Stimulated activated CD8-positive, alpha-beta memory T cell treated with anti-CD3 and anti-CD28 coated beads, Interleukin-7, amount 100 ng/mL, for 48 hours (primary cell): ENCODE results near the gene VPS13C.
A peak's percentile ranks its signal among the peaks of the same experiment; 100 is the strongest.
"Not testable (repeated sequence)": the region's sequence is repeated elsewhere in the genome, so short reads cannot be mapped to it uniquely, and the experiment has no call there.

Experiments used
- DNase-seq, 2 donors: peaks; one replicate each; pipeline ENCODE4 v3.0.0-alpha.2; 2020; ENCODE audit warnings: low read depth in 1 of 2; ENCODE audit errors: extremely low read depth in 1 of 2

VPS13C gene

GRCh38 chr15:62071711-62072308 lies 11.6 kb upstream of the VPS13C start:
- DNase-seq: no peak

- DNase-seq: no peak
Observed at GRCh38 chr15:62069551-62069950, 9.3 kb upstream of the VPS13C start.

DNA sequence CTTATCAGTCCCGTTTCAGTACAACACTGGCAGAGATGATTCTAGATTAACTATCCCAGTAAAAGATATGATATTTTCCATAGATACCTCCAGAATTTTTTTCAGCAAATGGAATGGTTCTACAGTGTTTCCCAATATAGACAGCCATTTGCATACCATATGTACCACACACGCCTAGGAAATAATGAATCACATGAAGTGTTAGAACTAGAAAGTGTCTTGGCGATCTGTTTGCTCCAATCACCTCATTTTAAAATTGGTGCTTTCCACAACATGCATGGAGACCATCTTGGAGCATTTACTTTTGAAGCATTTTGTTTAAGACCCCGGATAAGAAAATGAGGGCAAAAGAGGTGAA lies 8.5 kb upstream of the VPS13C start:
- no peak for DNase-seq

DNA sequence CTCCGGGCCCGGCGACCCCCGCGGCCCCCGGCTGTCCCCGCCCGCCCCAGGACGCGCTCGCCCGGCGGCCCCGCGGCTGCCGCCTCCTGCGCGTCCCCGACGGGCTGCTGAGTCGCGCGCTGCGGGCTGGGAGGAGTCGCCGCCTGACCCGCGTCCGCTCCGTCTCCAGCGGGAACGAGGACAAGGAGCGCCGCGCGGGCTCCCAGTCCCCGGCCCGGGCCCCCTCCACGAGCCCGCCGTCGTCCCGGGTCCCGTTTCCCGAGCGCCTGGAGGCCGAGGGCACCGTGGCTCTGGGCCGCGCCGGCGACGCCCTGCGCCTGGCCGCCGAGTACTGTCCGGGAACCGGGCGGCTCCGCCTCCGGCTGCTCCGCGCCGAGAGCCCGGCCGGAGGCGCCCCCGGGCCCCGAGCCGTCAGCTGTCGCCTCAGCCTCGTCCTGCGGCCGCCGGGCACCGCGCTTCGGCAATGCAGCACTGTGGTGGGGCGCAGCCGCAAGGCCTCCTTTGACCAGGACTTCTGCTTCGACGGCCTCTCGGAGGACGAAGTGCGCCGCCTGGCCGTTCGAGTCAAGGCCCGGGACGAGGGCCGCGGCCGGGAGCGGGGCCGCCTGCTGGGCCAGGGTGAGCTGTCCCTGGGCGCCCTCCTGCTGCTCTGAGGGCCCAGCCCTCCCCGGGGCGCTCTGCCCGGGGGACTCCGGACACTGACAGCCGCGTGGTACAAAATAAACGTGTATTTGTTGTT lies 8.0 kb upstream of the VPS13C start:
- no peak for DNase-seq

DNA sequence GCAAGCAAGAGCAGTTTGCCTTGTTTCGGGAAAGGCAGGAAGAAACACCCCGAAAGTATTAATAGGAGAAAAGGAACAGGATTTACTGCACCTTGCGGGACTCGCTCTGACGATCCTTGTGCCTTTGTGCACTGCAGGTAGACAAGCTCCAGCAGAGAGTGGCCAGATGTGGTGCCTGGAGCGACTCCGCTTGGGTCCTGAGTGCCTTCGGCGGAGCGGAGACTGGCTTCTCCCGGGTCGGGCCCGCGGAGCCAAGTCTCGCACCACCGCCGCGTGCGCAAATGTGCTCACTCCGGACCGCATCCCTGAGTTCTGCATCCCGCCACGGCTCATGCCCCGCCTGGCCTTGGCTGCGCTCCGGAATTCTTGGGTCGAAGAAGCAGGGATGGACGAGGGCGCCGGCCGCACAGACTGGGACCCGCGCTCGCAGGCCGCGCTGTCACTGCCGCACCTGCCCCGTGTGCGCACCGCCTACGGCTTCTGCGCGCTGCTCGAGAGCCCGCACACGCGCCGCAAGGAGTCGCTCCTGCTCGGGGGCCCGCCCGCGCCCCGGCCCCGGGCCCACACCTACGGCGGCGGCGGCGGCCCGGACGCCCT lies 7.3 kb upstream of the VPS13C start:
- DNase-seq: no peak

DNA sequence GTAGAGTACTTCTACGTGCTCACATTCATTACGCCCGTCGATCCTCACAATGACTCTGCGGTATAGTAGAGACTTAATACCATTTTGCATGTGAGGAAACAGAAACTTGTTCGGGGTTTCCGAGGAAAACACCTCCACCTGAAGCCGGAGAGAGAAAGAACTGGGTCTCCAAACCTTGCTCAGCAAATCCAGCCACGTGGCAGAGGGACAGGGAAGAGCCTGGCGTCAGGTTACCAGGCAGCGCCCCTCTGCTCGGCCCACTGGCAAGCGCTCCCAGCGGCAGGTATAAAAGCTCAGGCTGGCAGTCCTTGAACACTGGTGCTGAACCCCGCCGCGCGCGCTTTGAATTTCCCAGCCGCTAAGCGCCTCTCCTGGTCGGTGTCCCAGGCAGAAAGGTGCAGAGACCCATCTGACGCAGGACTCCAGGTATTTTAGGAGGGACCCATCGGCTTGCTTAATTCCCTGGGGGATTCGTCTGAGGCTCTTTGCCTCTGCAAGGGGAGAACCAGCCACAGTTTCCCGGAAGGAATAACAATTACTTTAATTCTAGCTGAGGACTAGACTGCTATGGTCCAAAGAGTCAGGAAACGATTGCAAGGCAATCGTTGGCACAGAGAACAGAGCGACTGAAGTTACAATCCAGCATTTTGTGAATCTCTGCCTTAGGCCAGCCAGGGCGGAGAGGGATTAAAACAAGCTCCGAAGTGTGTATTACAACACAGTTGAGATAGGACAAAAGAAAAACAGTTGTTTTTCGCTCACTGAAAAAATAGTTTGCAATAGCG lies 6.6 kb upstream of the VPS13C start, which contains the start of gene C2CD4A:
Gene C2CD4A, plus strand, starts transcription at position 315 of the 785 bp plus-strand sequence. CDS start 637 bp downstream, outside the sequence.
- DNase-seq: no peak

- DNase-seq: no peak
Observed at GRCh38 chr15:62063825-62064635, 3.8 kb upstream of the VPS13C start.

GRCh38 chr15:62060896-62061280 lies 641 bp upstream of the VPS13C start:
- DNase-seq: no peak

GRCh38 chr15:62059816-62060112 lies 483 bp downstream of the VPS13C start:
- DNase-seq: peak in 1 of 2 donors; percentile 64

DNA sequence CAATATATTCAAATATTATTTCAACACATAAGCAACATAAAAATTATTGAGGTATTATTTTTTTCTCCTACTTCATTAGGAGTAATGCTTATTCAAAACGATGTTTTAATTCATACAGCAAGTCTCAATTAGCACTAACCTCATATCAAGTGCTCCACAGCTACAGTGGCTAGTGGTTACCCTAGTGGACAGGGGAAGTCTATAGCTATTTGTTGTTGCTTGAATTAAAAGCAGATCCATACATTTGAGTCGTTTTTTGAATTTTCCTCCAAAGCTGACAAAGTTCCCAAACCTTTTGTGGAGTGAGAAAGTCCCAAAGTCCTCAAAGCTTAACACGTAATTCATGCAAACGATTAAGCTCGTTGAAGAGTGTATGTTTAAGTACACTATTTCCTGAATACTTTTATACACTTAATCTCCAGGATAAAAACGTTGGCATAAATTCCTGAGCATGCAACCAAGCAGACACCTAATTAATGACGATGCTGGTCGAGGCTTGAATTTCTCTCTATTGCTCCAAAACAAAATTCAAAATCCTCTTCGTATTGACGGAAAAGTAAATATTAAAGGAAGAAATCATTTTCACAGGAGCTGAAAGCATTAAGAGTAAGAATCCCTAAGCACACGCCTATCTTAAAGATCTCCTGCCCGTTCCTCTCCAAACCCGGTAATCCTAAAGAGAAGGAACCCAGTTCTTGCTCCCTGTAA lies 985 bp downstream of the VPS13C start:
- no peak for DNase-seq

DNA sequence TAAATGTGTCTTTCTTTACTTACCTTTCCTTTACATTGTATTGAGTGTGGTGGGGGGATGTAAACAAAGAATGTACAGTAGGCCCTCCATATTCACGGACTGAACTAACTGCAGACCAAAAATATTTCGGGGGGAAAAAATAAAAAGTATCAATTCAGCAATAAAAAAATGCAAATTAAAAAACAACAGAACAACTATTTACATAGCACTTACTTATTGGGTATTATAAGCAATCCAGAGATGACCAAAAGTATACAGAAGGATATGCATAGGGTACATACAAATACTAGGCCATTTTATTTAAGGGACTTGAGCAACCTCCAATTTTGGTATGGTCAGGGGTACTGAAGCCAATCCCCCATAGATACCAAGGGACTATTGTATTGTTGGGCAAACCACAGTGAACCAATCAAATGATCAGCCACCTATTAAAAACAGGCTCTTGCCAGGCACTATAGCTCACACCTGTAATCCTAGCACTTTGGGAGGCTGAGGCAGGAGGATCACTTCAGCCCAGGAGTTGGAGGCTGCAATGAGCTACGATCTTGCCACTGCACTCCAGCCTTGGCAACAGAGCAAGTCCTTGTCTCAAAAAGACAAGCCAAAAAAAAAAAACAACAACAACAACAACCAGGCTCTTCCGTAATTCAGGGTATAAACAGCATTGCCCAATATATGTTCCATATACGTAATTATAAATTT lies 1.8 kb downstream of the VPS13C start:
- no peak for DNase-seq

GRCh38 chr15:62057341-62057980 lies 2.8 kb downstream of the VPS13C start:
- DNase-seq: no peak

DNA sequence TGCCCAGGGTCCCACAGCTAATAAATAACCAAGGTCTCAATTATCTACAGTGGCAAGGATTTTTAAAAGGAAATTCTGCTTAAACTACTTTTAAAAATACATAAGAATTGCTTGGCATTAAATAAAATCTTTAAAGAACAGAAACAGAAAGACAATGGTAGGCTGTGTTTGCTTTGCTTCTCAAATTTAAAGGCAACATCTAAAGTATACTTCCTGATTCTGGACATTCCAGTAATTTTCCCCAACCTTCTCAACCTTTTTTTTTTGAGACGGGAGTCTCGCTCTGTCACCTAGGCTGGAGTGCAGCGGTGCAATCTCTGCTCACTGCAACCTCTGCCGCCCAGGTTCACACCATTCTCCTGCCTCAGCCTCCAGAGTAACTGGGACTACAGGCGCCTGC lies 5.3 kb downstream of the VPS13C start:
- DNase-seq: no peak

DNA sequence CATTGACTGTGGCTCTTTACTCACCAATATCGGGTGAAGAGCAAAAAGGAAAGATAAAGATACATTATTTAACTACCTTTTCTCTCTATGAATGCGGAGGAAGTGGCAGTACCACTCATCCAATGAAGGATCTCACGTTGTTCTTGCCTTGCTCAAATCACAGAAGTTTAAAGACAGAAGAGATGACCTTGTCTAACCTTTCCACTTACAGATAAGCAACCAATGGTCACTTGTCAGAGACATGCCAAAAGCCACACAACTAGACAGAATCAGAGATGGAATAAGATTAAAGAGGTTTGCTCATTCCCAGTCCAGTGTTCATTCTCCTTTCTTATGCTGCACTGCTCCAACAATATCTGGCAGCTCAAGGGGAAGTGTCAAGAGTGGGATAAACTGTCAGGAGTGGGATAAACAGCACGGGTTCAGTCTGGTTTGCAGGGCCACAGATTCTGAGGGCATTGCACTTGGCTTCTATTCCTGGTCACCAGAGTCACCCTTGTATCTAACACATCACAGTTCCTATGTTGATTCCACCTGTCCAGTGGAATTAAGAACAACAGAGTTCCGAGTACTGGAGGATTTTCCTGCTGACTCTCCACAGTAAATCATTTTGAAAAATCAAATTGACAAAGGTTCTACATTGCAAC lies 6.7 kb downstream of the VPS13C start:
- no peak for DNase-seq

GRCh38 chr15:62052713-62053112 lies 7.5 kb downstream of the VPS13C start:
- DNase-seq: no peak

GRCh38 chr15:62051166-62051565 lies 9.1 kb downstream of the VPS13C start:
- no peak for DNase-seq

DNA sequence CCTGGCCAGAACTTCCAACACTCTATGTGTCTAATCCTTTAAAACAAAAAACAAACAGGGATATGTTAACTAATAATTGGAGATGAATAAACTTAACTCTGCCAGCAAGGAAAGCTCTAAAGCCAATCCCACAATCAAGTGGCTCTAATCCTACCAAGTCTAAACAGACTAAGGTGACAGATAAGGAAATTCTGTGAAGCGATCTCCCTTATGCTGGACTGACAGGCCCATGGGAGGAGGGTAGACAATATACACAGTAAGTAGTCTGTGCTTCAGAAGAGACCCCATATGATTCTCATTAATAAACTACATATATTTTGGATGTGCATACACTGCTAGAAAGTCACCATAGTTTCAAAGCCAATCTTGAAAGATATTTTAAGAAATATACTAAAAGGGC lies 10.1 kb downstream of the VPS13C start:
- no peak for DNase-seq

DNA sequence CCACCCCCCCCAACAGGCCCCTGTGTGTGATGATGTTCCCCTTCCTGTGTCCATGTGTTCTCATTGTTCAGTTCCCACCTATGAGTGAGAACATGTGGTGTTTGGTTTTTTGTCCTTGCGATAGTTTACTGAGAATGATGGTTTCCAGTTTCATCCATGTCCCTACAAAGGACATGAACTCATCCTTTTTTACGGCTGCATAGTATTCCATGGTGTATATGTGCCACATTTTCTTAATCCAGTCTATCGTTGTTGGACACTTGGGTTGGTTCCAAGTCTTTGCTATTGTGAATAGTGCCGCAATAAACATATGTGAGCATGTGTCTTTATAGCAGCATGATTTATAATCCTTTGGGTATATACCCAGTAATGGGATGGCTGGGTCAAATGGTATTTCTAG lies 12.0 kb downstream of the VPS13C start:
- not testable (repeated sequence) for DNase-seq
